ENCODE results near the gene MTURN.
A peak's percentile ranks its signal among the peaks of the same experiment; 100 is the strongest.

DNA sequence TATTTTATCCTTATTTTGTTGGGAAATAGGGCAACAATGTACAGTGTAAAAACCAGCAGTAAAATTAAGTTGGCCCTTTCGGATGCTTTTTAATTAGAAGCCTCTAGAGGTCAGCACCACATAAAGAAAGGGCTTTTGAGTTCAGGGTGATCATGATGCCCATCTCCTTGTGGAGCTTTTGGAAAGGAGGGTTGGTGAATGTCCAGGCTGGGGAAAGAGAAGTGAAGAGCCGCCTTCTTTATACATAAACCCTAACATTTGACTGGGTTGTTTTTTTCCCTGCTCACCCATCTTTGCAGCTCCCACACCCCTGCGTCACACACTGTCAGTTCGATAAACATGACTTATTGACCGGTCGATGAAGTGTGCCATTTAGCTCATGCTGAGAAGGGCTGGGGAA is 29.8 kb downstream of the MTURN start:
- no peak for TF ChIP-seq POLR2A (IDR thresholded peaks at IDR 0.05)
- TF ChIP-seq, protein P1, sequence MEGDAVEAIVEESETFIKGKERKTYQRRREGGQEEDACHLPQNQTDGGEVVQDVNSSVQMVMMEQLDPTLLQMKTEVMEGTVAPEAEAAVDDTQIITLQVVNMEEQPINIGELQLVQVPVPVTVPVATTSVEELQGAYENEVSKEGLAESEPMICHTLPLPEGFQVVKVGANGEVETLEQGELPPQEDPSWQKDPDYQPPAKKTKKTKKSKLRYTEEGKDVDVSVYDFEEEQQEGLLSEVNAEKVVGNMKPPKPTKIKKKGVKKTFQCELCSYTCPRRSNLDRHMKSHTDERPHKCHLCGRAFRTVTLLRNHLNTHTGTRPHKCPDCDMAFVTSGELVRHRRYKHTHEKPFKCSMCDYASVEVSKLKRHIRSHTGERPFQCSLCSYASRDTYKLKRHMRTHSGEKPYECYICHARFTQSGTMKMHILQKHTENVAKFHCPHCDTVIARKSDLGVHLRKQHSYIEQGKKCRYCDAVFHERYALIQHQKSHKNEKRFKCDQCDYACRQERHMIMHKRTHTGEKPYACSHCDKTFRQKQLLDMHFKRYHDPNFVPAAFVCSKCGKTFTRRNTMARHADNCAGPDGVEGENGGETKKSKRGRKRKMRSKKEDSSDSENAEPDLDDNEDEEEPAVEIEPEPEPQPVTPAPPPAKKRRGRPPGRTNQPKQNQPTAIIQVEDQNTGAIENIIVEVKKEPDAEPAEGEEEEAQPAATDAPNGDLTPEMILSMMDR (IDR thresholded peaks at IDR 0.05), result peak; percentile 44 to 74 (median 62)

All from adrenal gland (tissue), 5 donors.